Stimulated activated CD4-positive, alpha-beta T cell treated with anti-CD3 and anti-CD28 coated beads, Interleukin-1b, Interleukin-23, amount 100 ng/mL, for 48 hours (primary cell): ENCODE results near the gene STAT3.
A peak's percentile ranks its signal among the peaks of the same experiment; 100 is the strongest.
"Not testable (repeated sequence)": the region's sequence is repeated elsewhere in the genome, so short reads cannot be mapped to it uniquely, and the experiment has no call there.

ENCODE experiments used
- DNase-seq: peaks from one replicate; pipeline ENCODE4 v3.0.0-alpha.2; 2020

Gene STAT3

GRCh38 chr17:42274253-42274542, 114.0 kb downstream of the STAT3 start:
- DNase-seq, result no peak

- DNase-seq, result no peak
These were observed 114.6 kb downstream of the STAT3 start for GRCh38 chr17:42273474-42274252.

DNA sequence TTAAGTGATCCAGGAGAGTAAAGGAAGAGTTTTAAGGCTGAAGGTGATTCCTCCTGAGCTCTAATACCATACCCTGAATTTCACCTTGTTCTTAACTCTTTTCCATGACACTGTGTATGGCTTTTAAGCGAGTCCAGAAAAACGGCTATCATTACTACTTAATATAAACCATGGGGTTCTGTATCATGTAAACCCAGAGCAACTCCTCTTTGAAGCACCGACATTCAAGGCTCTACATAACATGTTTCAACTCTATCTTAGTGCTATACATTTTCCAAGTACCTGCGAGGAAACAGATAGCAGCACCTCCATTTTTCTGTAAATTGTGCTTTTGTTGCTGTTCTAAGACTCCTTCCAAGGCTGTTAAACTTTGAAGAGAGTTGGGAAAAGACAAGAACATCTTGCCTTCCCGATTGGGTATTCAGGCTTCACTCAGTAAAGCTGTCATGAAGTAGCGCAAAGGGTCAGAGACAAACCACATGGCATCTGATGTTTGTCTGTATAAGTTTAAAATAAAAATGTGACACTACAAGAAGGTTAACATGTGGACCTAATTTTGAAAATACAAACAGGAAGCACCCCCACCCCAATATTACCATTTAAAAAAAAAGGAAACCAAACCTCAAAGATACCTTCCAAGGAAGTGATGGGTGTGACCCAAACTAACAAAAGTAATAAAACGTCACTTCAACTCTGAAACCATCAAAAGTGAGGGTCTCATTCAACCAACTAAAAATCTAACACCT, 115.9 kb downstream of the STAT3 start:
- DNase-seq, result no peak

GRCh38 chr17:42271779-42272035, 116.5 kb downstream of the STAT3 start:
- no peak for DNase-seq

DNA sequence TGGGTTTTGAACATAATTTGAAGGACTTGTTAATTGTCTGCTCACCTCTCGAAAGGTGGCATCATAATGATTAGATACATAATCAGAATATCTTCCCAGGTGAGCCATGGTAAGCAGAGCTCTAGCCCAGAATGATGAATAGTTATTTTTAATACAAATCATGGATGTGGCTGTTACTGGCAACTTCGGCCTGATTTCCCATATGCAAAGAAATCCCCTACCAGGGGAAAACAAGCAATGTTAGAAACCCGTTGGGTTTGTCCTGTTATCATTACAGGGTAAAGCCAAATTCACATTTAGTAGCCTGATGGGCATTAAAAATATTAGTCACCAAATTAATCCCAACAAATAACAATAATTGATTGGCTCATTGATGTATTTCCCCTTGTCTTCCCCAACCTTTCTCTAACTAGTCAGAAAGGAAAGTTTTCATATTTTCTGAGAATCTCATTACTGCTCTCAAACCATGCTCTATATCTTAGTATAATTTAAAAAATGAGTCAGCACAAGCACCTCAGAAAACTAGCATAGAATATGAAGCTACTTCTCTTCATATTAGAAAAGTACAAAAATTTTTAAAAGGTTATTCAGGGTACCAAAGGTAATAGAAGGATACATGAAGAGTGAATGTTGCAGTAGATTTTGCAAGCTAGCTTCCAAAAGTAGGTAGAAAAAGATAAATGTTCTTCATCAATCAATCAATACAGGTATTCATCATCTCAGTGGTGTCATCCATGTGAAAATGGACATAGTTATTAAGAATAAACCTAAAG, 117.0 kb downstream of the STAT3 start:
- no peak for DNase-seq

- DNase-seq, result no peak
These were observed 117.6 kb downstream of the STAT3 start for GRCh38 chr17:42270596-42270995.

GRCh38 chr17:42270170-42270535, 118.1 kb downstream of the STAT3 start:
- DNase-seq, result no peak

DNA sequence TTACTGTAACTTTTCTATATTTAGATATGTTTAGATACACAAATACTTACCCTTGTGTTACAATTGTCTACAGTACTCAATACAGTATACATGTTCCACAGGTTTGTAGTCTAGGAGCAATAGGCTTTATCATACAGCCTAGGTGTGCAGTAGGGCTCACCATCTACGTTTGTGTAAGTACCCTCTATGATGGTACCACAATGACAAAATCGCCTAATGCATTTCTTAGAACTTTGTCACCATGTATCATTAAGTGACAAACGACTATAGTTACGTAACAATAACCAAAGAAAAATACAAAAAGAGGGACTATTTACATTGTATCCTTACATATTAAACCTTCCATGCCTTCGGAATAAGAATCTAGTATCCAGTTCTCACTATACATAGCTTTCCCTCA, 120.0 kb downstream of the STAT3 start:
- no peak for DNase-seq

DNA sequence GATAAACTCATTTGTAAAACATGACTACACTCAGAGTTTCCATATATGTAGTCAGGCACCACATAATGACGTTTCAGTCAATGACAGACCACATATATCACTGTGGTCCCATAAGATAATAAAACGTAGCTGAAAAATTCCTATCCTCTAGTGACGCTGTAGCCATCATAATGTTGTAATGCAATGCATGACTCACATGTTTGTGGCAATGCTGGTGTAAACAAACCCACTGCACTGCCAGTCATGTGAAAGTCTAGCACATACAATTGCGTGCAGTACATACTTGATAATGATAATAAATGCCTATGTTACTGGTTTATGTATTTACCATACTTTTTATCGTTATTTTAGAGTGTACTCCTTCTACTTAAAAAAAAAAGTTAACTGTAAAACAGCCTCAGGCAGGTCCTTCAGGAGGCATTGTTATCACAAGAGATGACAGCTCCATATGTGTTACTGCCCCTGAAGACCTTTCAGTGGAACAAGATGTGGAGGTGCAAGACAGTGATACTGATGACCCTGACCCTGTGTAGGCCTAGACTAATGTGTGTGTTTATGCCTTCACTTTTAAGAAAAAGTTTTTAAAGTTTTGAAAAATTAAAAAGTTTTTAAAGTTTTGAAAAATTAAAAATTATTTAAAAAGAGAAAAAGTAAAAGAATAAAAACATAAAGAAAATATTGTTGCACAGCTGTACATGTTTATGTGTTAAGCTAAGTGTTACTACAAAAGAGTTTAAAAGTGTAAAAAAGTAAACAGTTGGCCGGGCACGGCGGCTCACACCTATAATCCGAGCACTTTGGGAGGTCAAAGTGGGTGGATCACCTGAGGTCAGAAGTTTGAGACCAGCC, 121.1 kb downstream of the STAT3 start:
- DNase-seq, result peak; percentile 47

- DNase-seq, result no peak
These were observed 121.8 kb downstream of the STAT3 start for GRCh38 chr17:42266462-42266861.

GRCh38 chr17:42264366-42264765, 123.9 kb downstream of the STAT3 start:
- DNase-seq, result not testable (repeated sequence)
